MM.1S (cell line): ENCODE data around the gene ATXN10.

Source experiments
- EZH2 ChIP-seq: fragments of 300-600 bp; sonication (generic); optimal IDR thresholded peaks from 2 replicates; pipeline ENCODE3; 2017; ENCODE audit warnings: low read depth, mild to moderate bottlenecking, antibody characterized with exemption, low read length, mixed read lengths
- TF ChIP-seq, protein P1 (sequence below): fragments of 300-600 bp; sonication (generic); IDR thresholded peaks from 2 replicates; pipeline ENCODE4 v1.5.1; 2016; ENCODE audit warnings: antibody characterized with exemption, low read length, mixed read lengths

DNA sequence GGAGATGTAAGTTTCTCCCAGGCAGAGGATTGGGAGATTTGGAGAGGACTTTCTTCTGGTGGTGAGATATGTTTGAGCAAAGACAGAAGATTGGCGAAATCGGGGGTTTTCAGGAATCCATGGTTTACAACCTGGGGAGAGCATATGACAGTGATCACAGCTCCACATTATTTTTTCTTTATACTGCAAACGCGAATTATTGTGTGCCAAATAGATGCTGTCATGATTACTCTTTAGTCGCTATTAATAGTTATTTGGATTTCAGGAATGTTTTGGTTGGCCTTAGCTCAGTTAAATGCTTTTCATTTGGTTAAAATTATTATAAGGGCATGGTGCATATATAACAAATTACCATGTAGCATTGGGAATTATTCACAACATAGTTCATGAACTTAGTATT, 15.2 kb downstream of the ATXN10 start:
- TF ChIP-seq, protein P1, sequence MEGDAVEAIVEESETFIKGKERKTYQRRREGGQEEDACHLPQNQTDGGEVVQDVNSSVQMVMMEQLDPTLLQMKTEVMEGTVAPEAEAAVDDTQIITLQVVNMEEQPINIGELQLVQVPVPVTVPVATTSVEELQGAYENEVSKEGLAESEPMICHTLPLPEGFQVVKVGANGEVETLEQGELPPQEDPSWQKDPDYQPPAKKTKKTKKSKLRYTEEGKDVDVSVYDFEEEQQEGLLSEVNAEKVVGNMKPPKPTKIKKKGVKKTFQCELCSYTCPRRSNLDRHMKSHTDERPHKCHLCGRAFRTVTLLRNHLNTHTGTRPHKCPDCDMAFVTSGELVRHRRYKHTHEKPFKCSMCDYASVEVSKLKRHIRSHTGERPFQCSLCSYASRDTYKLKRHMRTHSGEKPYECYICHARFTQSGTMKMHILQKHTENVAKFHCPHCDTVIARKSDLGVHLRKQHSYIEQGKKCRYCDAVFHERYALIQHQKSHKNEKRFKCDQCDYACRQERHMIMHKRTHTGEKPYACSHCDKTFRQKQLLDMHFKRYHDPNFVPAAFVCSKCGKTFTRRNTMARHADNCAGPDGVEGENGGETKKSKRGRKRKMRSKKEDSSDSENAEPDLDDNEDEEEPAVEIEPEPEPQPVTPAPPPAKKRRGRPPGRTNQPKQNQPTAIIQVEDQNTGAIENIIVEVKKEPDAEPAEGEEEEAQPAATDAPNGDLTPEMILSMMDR: no peak
- TF ChIP-seq EZH2: no peak
